GM18508 (cell line): Measurements from ENCODE around the gene UNC45B.
"Not testable (repeated sequence)": the region's sequence is repeated elsewhere in the genome, so short reads cannot be mapped to it uniquely, and the experiment has no call there.

Source experiments
- ATAC-seq: cut with Tn5 transposase; IDR thresholded peaks from one replicate; pipeline ENCODE4 v1.9.1; 2021; ENCODE audit warnings: moderate number of reproducible peaks; ENCODE audit not compliant: insufficient read depth, unreplicated experiment

UNC45B gene

DNA sequence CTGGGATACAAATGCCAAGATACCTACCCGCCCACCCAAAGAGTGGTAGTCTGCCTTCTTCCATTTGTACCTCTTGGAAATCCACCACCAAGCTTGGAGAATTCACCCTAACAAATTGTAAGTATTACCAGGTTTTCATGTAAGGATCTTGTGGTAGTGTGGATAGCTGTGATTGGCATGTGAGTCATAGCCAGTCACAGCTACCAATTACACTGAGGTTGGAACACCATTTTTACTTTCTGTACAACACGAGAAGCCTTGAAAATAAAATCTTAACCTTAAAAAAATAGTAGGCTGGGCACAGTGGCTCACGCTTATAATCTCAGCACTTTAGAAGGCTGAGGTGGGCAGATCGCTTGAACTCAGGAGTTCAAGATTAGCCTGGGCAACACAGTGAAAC, 65.1 kb downstream of the UNC45B start:
- ATAC-seq, result no peak

GRCh38 chr17:35213412-35213940, 65.9 kb downstream of the UNC45B start:
- no peak for ATAC-seq

DNA sequence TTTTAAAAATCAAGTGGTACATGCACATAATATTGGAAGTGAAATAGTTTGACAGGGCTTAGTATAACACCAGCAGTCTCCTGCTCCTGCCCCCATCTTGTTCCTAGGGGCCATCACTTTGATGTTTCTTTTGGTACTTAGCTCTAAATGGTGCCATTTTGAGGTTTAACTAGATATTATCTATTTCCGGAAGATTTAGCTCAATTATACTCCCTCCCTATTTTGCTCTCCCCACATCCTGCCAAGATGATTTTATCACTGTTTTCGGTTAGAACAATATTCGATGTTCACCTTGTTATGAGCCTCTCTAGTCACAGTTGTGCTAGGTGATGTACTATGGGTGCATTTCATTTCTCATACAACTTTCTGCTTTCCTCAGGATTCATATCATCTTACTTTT, 66.6 kb downstream of the UNC45B start:
- no peak for ATAC-seq

- ATAC-seq, result no peak
Measured at GRCh38 chr17:35214631-35215273, 67.1 kb downstream of the UNC45B start.

DNA sequence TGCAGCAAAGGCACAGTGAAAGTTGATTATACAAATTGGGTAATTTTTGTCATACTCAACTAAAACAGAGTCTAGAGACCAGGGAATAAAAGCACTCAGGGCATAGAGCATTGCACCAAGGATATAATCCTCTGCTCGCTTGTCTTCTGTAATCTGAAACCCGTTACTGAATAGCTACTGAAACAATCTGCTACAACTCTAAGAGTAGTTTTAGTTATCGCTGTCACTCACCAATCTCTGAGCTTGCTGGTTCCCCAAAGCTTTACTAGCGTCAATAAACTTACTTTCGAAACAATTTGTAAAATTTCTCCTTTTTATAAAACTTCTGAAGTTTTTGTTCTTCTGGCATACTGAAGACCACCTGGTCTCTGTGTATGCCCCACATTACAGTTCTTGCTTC, 69.5 kb downstream of the UNC45B start:
- ATAC-seq, result no peak

- no peak for ATAC-seq
Measured at GRCh38 chr17:35218915-35219314, 71.3 kb downstream of the UNC45B start.

DNA sequence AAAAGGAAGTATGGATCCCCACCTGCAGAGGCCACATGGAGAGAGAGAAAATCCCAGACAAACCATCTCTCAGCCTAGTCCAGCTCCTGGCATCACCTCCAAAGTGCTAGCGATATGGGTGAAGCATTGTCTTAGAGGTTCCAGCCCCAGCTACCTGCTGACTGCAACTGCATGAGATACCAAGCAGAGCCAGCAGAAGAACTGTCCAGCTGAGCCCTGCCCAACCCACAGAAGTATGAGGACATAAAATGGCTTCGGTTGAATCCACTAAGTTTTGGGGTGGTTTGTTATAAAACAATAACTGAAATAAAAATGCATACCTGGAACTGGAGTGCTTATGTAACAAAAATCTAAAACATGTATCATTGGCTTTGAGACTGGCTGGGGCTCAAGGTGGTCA, 74.8 kb downstream of the UNC45B start:
- no peak for ATAC-seq

- no peak for ATAC-seq
Measured at GRCh38 chr17:35224436-35224835, 76.8 kb downstream of the UNC45B start.

DNA sequence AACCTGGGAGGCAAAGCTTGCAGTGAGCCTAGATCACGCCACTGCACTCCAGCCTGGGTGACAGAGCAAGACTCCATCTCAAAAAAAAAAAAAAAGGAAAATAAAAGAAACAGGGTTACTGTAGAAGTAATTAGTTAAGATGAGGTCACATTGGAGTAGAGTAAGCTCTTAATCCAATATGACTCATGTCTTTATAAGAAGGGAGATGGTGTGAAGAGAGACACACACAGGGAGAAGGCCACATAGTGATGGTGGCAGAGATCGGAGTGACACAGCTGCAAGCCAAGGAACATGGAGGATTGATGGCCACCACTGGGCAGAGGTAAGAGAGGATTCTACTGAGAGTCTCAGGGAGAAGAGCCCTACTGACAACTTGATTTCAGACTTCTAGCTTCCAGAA, 79.9 kb downstream of the UNC45B start:
- no peak for ATAC-seq

DNA sequence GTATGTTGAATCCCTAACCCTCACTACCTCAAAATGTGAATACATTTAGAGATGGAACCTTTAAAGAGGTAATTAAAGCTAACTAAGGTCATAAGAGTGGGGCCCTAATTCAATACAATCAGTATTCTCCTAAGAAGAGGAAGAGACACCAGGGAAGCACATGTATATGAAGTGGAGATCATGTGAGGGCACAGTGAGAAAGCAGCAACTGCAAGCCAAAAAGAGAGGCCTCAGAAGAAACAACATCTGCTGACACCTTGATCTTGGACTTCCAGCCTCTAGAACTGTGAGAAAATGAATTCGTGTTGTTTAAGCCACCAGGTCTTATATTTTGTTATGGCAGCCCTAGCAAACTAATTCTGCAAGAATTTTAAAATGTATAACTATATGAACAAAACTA, 82.0 kb downstream of the UNC45B start:
- ATAC-seq, result no peak

DNA sequence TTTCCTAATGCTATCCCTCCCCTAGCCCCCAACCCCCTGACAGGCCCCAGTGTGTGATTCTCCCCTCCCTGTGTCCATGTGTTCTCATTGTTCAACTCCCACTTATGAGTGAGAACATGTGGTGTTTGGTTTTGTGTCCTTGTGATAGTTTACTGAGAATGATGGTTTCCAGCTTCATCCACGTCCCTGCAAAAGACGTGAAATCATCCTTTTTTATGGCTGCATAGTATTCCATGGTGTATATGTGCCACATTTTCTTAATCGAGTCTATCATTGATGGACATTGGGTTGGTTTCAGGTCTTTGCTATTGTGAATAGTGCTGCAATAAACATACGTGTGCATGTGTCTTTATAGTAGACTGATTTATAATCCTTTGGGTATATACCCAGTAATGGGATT, 86.7 kb downstream of the UNC45B start:
- ATAC-seq, result not testable (repeated sequence)

DNA sequence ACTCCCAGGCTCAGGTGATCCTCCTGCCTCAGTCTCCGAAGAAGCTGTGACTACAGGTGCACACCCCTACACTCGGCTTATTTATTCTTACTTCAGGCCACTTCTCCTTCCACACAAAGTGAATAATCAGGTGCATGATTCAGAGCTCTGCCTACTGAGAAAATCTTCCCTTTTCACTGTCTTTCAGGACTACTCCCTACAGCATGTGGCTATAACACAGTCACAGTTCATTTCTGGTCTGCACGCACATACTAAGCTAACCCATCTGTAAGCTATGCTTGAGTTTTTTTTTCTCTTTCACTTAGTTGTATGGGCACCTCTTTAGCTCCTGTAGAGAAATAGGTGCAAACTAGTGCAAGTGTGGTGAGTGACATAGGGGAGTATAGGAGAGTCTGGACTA, 87.7 kb downstream of the UNC45B start:
- no peak for ATAC-seq

DNA sequence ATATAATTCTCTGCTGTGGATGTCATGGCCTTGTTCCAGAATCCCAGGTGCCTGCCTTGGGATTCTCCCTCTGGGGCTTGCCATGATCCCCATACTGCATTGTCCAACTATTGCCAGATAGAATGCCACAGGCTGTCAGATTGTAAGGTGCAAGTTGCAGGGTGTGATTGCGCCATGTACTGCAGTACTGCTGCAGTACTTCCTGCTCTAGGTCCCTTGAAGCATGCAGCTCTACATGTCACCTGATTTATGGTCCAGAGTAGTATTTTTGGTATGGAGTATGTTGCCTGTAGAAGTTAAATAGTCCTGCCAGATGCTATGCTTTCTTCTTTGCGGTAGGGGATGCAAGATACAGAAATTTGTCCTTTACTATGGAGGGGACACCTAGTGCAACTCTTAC, 88.3 kb downstream of the UNC45B start:
- ATAC-seq, result no peak

- no peak for ATAC-seq
Measured at GRCh38 chr17:35236821-35237220, 89.2 kb downstream of the UNC45B start.

DNA sequence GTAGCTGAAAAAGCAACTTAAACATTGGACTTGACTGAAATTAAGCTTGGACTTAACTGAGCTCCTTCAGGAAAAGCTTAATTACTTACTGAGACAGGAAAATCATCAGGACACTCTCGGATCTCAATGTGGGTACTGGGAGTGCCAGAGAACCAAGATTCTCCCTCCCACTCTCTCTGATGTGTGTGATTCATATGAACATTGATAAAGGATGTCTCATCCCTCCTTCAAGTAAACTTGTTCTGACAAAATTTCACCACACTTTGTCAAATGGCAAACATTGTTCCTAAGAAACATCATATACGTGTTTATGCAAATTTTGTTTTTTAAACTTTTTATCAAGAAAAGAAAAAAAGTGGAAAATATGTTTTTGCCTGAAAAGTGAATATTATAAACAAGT, 91.2 kb downstream of the UNC45B start:
- no peak for ATAC-seq
